Right atrium auricular region (tissue), 2 donors: ENCODE results near the gene CDC42BPA. TPM values are rescaled to one million over a fixed set of nuclear protein-coding genes. Genes with fewer than 3 reads are reported as not detected.

Source experiments
- DNase-seq: peaks from one replicate; pipeline ENCODE4 v3.0.0-alpha.2; 2019; ENCODE audit warnings: low spot score
- H3K27ac ChIP-seq, 2 donors: fragments of 200-600 bp; sonication (generic); 1 replicate in 1 of 2; 2 replicates in 1 of 2; pipeline ENCODE4 v1.5.1; 2016 to 2019
- H3K27me3 ChIP-seq, 2 donors: fragments of 200-600 bp; sonication (generic); one replicate each; pipeline versions ENCODE4 v1.5.1 to v1.6.0; 2017 to 2019
- H3K36me3 ChIP-seq: fragments of 200-600 bp; sonication (generic); one replicate; pipeline ENCODE4 v1.5.1; 2016
- H3K4me1 ChIP-seq, 2 donors: fragments of 200-600 bp; sonication (generic); one replicate each; pipeline versions ENCODE4 v1.5.1 to v1.6.0; 2017 to 2019
- H3K4me3 ChIP-seq, 2 donors: fragments of 200-600 bp; sonication (generic); 1 replicate in 1 of 2; 2 replicates in 1 of 2; pipeline ENCODE4 v1.5.1; 2017 to 2019; ENCODE audit warnings: mild to moderate bottlenecking in 1 of 2, moderate library complexity in 1 of 2
- H3K9me3 ChIP-seq, 2 donors: fragments of 200-600 bp; sonication (generic); one replicate each; pipeline ENCODE4 v1.5.1; 2019
- CTCF ChIP-seq, 2 donors: fragments of 200-600 bp; sonication (generic); IDR thresholded peaks; one replicate each; pipeline ENCODE4 v1.5.1; 2019; ENCODE audit warnings: antibody characterized with exemption in 2 of 2
- total RNA-seq, 2 donors: library from RNA; depleted of rRNA; stranded (reverse); fragments of >200 nt; gene quantifications; one replicate each; pipeline ENCODE4 v1.1.0, GENCODE V29; 2016

CDC42BPA gene
- total RNA-seq, 2 donors from 2014 or later = 26.0 to 32.0 TPM

GRCh38 chr1:227227761-227228160 lies 90.5 kb downstream of the CDC42BPA start:
- Histone ChIP-seq H3K4me3 (no peak overlapping the region), H3K36me3 (no peaks in the 10 kb centered on the region), H3K27ac (no peak overlapping the region), H3K9me3 (no peaks in the 10 kb centered on the region), H3K4me1 (peaks cover 0 to 15% of the 10 kb centered on the region in 2 donors), H3K27me3 (no peaks in the 10 kb centered on the region)
- TF ChIP-seq CTCF (IDR thresholded peaks at IDR 0.05) = no peak
- DNase-seq = no peak

GRCh38 chr1:227225715-227226346 lies 92.5 kb downstream of the CDC42BPA start:
- no peak for TF ChIP-seq CTCF (IDR thresholded peaks at IDR 0.05)
- Histone ChIP-seq H3K27me3 (no peaks in the 10 kb centered on the region), H3K9me3 (no peaks in the 10 kb centered on the region), H3K4me3 (no peak overlapping the region), H3K36me3 (no peaks in the 10 kb centered on the region), H3K27ac (no peak overlapping the region), H3K4me1 (peaks cover 0 to 15% of the 10 kb centered on the region in 2 donors)
- DNase-seq = no peak

GRCh38 chr1:227223171-227223806 lies 95.0 kb downstream of the CDC42BPA start:
- DNase-seq = no peak
- Histone ChIP-seq H3K27ac (no peak overlapping the region), H3K9me3 (no peaks in the 10 kb centered on the region), H3K36me3 (no peaks in the 10 kb centered on the region), H3K27me3 (no peaks in the 10 kb centered on the region), H3K4me1 (peaks cover 0 to 33% of the 10 kb centered on the region in 2 donors), H3K4me3 (no peak overlapping the region)
- no peak for TF ChIP-seq CTCF (IDR thresholded peaks at IDR 0.05)

- no peak overlapping the region for H3K4me3 ChIP-seq
- no peak for DNase-seq
- no peaks in the 10 kb centered on the region for H3K36me3 ChIP-seq
- peak in 1 of 2 donors; percentile 13 for TF ChIP-seq CTCF (IDR thresholded peaks at IDR 0.05)
- peaks cover 0 to 30% of the 10 kb centered on the region in 2 donors for H3K4me1 ChIP-seq
- no peak overlapping the region for H3K27ac ChIP-seq
- H3K27me3 ChIP-seq = no peaks in the 10 kb centered on the region
- H3K9me3 ChIP-seq = no peaks in the 10 kb centered on the region
These were observed 98.5 kb downstream of the CDC42BPA start for GRCh38 chr1:227219715-227220292.

GRCh38 chr1:227218870-227219573 lies 99.3 kb downstream of the CDC42BPA start:
- H3K9me3 ChIP-seq = no peaks in the 10 kb centered on the region
- no peaks in the 10 kb centered on the region for H3K36me3 ChIP-seq
- DNase-seq = no peak
- no peak for TF ChIP-seq CTCF (IDR thresholded peaks at IDR 0.05)
- H3K27me3 ChIP-seq = no peaks in the 10 kb centered on the region
- no peak overlapping the region for H3K27ac ChIP-seq
- H3K4me3 ChIP-seq = no peak overlapping the region
- peaks cover 0 to 37% of the 10 kb centered on the region in 2 donors for H3K4me1 ChIP-seq
